GM06990 (cell line): ENCODE measurements around the gene TMEM209.
"Not testable (repeated sequence)": the region's sequence is repeated elsewhere in the genome, so short reads cannot be mapped to it uniquely, and the experiment has no call there.

Experiments
- DNase-seq: peaks from one replicate; pipeline ENCODE4 v3.0.0-alpha.2; 2011; ENCODE audit not compliant: insufficient read length; ENCODE audit errors: extremely low read depth
- H3K27me3 ChIP-seq: replicated peaks from 2 replicates; pipeline ENCODE4 v1.6.0; 2011; ENCODE audit warnings: low read length; ENCODE audit not compliant: control insufficient read depth, insufficient read depth
- H3K36me3 ChIP-seq: 2 replicates; pipeline ENCODE4 v1.5.1; 2011; ENCODE audit warnings: low read length; ENCODE audit not compliant: control insufficient read depth, insufficient read depth
- H3K4me3 ChIP-seq: replicated peaks from 2 replicates; pipeline ENCODE4 v1.5.1; 2011; ENCODE audit warnings: low read depth, mild to moderate bottlenecking, control low read depth, low read length
- TF ChIP-seq, protein P1 (sequence below): IDR thresholded peaks from 2 replicates; pipeline ENCODE4 v1.5.1; 2011; ENCODE audit warnings: low read length, control low read depth, mild to moderate bottlenecking, inconsistent platforms; ENCODE audit not compliant: insufficient read depth, poor library complexity, severe bottlenecking

Gene TMEM209

GRCh38 chr7:130197094-130197493 is 8.1 kb downstream of the TMEM209 start:
- Histone ChIP-seq H3K36me3 (peaks cover 6% of the 10 kb centered on the region), H3K27me3 (no peaks in the 10 kb centered on the region), H3K4me3 (no peak overlapping the region)
- no peak for DNase-seq
- TF ChIP-seq, protein P1, sequence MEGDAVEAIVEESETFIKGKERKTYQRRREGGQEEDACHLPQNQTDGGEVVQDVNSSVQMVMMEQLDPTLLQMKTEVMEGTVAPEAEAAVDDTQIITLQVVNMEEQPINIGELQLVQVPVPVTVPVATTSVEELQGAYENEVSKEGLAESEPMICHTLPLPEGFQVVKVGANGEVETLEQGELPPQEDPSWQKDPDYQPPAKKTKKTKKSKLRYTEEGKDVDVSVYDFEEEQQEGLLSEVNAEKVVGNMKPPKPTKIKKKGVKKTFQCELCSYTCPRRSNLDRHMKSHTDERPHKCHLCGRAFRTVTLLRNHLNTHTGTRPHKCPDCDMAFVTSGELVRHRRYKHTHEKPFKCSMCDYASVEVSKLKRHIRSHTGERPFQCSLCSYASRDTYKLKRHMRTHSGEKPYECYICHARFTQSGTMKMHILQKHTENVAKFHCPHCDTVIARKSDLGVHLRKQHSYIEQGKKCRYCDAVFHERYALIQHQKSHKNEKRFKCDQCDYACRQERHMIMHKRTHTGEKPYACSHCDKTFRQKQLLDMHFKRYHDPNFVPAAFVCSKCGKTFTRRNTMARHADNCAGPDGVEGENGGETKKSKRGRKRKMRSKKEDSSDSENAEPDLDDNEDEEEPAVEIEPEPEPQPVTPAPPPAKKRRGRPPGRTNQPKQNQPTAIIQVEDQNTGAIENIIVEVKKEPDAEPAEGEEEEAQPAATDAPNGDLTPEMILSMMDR: no peak

DNA sequence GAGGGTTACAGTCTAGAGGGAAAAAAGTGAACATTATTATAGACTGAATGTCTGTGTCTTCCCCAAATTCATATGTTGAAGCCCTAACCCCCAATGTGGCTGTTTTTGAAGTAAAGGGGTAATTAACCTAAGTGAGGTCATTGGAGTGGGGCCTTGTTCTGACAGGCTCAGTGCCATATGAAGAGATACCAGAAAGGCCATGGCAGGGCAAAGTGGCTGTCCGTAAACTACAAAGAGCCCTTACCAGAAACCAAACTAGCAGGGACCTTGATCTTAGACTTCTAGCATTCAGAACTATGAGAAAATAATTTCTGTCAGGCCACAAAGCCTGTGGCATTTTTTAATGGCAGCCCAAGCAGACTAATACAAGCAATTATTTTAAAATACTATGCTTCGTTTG is 8.7 kb downstream of the TMEM209 start:
- H3K27me3 ChIP-seq: no peaks in the 10 kb centered on the region
- H3K36me3 ChIP-seq: peaks cover 5% of the 10 kb centered on the region
- no peak overlapping the region for H3K4me3 ChIP-seq
- TF ChIP-seq, protein P1: no peak
- no peak for DNase-seq

DNA sequence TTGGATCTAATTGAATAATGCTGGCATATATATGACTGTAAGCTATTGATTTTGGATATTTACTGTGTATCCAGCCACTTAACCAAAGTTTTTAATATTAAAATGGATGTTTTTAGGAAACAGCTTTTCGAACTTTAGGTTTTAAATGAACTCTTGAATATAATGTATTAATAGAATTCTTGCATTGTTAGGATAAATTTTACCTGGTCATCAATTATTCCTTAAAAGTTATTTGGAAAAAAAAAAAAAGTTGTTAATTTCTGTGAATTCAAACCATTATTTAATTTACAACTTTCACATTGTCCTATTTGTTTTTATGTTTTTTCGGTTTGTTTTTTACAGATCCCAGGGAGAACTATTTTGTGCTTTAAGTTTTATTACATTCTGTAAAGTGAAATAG is 9.8 kb downstream of the TMEM209 start:
- Histone ChIP-seq H3K36me3 (peaks cover 6% of the 10 kb centered on the region), H3K27me3 (no peaks in the 10 kb centered on the region), H3K4me3 (no peak overlapping the region)
- TF ChIP-seq, protein P1: no peak
- no peak for DNase-seq

GRCh38 chr7:130191791-130192190 is 13.4 kb downstream of the TMEM209 start:
- H3K36me3 ChIP-seq: peaks cover 6% of the 10 kb centered on the region
- no peak for DNase-seq
- TF ChIP-seq, protein P1: no peak
- H3K27me3 ChIP-seq: no peaks in the 10 kb centered on the region
- H3K4me3 ChIP-seq: no peak overlapping the region

- no peak for DNase-seq
- no peaks in the 10 kb centered on the region for H3K27me3 ChIP-seq
- TF ChIP-seq, protein P1: no peak
- H3K36me3 ChIP-seq: peaks cover 4% of the 10 kb centered on the region
- H3K4me3 ChIP-seq: no peak overlapping the region
Observed at GRCh38 chr7:130189343-130189742, 15.9 kb downstream of the TMEM209 start.

GRCh38 chr7:130187360-130187759 is 17.8 kb downstream of the TMEM209 start:
- no peak overlapping the region for H3K4me3 ChIP-seq
- H3K36me3 ChIP-seq: peaks cover 4% of the 10 kb centered on the region
- H3K27me3 ChIP-seq: no peaks in the 10 kb centered on the region
- DNase-seq: no peak
- TF ChIP-seq, protein P1: no peak

DNA sequence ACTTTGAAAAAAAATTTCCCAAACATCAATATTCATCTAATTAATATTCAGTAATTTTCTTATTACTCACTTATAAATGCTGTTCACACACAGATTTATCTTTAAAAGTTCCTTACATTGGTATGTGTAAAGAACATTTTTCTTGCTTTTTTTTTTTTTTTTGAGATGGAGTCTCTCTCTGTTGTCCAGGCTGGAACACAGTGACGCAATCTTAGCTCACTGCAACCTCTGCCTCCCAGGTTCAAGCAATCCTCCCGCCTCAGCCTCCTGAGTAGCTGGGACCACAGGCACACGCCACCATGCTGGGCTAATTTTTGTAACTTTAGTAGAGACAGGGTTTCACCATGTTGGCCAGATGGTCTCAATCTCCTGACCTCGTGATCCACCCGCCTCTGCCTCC is 20.9 kb downstream of the TMEM209 start:
- not testable (repeated sequence) for H3K36me3 ChIP-seq, DNase-seq, H3K4me3 ChIP-seq, H3K27me3 ChIP-seq
